GM18517 (cell line): ENCODE data around the gene HYCC2.
"Not testable (repeated sequence)": the region's sequence is repeated elsewhere in the genome, so short reads cannot be mapped to it uniquely, and the experiment has no call there.

Source experiments
- ATAC-seq: cut with Tn5 transposase; IDR thresholded peaks from one replicate; pipeline ENCODE4 v1.9.1; 2021; ENCODE audit warnings: mild to moderate bottlenecking, moderate library complexity; ENCODE audit not compliant: unreplicated experiment

The HYCC2 gene

GRCh38 chr2:201071479-201072200 is at the start of gene HYCC2, which contains the start of gene NDUFB3:
Gene HYCC2 (minus strand): TSS chr2:201071671. CDS start chr2:201024009, 47,662 bp downstream.
Gene NDUFB3 (plus strand): TSS chr2:201072001. CDS start chr2:201078883, 6,882 bp downstream.
- peak; percentile 99 for ATAC-seq

- ATAC-seq = no peak
These were observed 47.7 kb upstream of the HYCC2 start for GRCh38 chr2:201118961-201119854.

GRCh38 chr2:201118121-201118960 is 46.9 kb upstream of the HYCC2 start:
- ATAC-seq = peak; percentile 42

GRCh38 chr2:201117735-201118094 is 46.2 kb upstream of the HYCC2 start:
- ATAC-seq = not testable (repeated sequence)

- ATAC-seq = peak; percentile 37
These were observed 45.7 kb upstream of the HYCC2 start for GRCh38 chr2:201116959-201117734.

GRCh38 chr2:201116115-201116958 is 44.9 kb upstream of the HYCC2 start, which contains the start of gene CFLAR:
Gene CFLAR (plus strand): TSS chr2:201116164. CDS start chr2:201129866, 13,702 bp downstream.
- peak; percentile 28 for ATAC-seq

- ATAC-seq = no peak
These were observed 43.4 kb upstream of the HYCC2 start for GRCh38 chr2:201114846-201115245.

GRCh38 chr2:201114350-201114749 is 42.9 kb upstream of the HYCC2 start:
- ATAC-seq = no peak

- no peak for ATAC-seq
These were observed 39.6 kb upstream of the HYCC2 start for GRCh38 chr2:201111096-201111495.

GRCh38 chr2:201110615-201111014 is 39.1 kb upstream of the HYCC2 start:
- ATAC-seq = no peak

GRCh38 chr2:201109186-201109585 is 37.7 kb upstream of the HYCC2 start:
- ATAC-seq = no peak

GRCh38 chr2:201108341-201108740 is 36.9 kb upstream of the HYCC2 start:
- no peak for ATAC-seq

- no peak for ATAC-seq
These were observed 36.2 kb upstream of the HYCC2 start for GRCh38 chr2:201107624-201108023.

- ATAC-seq = no peak
These were observed 34.3 kb upstream of the HYCC2 start for GRCh38 chr2:201105759-201106158.

GRCh38 chr2:201100497-201100896 is 29.0 kb upstream of the HYCC2 start:
- ATAC-seq = no peak

GRCh38 chr2:201093573-201093972 is 22.1 kb upstream of the HYCC2 start:
- ATAC-seq = no peak

GRCh38 chr2:201090574-201090973 is 19.1 kb upstream of the HYCC2 start:
- ATAC-seq = no peak

- ATAC-seq = no peak
These were observed 13.4 kb upstream of the HYCC2 start for GRCh38 chr2:201084863-201085262.

GRCh38 chr2:201074996-201075395 is 3.5 kb upstream of the HYCC2 start:
- no peak for ATAC-seq
